Neuron (in vitro differentiated cells): ENCODE measurements around the gene PURB.
"Not testable (repeated sequence)": the region's sequence is repeated elsewhere in the genome, so short reads cannot be mapped to it uniquely, and the experiment has no call there.

Experiments used
- H2AFZ ChIP-seq: one replicate; pipeline ENCODE4 v1.6.1; 2013; ENCODE audit warnings: low read depth, mild to moderate bottlenecking, inconsistent platforms, low read length, moderate library complexity
- H3K27me3 ChIP-seq: one replicate; pipeline ENCODE4 v1.6.1; 2013; ENCODE audit warnings: low read length; ENCODE audit not compliant: insufficient read depth
- H3K36me3 ChIP-seq: one replicate; pipeline ENCODE4 v1.6.1; 2013; ENCODE audit warnings: low read length; ENCODE audit not compliant: insufficient read depth
- H3K4me1 ChIP-seq: one replicate; pipeline ENCODE4 v1.6.1; 2013; ENCODE audit warnings: low read length; ENCODE audit not compliant: insufficient read depth
- H3K4me3 ChIP-seq: 2 replicates; pipeline ENCODE4 v1.5.1; 2013; ENCODE audit warnings: mild to moderate bottlenecking, low read length, moderate library complexity
- H3K9me3 ChIP-seq: one replicate; pipeline ENCODE4 v1.6.1; 2013; ENCODE audit warnings: low read length

Gene PURB

GRCh38 chr7:44845451-44845850, 39.9 kb downstream of the PURB start:
- Histone ChIP-seq H3K4me3 (peak overlapping the region; percentile 97), H3K27me3 (no peaks in the 10 kb centered on the region), H2AFZ (no peak overlapping the region), H3K9me3 (no peaks in the 10 kb centered on the region), H3K36me3 (peaks cover 24% of the 10 kb centered on the region), H3K4me1 (peaks cover 17% of the 10 kb centered on the region)

GRCh38 chr7:44843440-44843839, 41.9 kb downstream of the PURB start:
- H3K36me3 ChIP-seq: peaks cover 40% of the 10 kb centered on the region
- H3K4me3 ChIP-seq, H3K9me3 ChIP-seq: not testable (repeated sequence)

GRCh38 chr7:44842675-44843074, 42.7 kb downstream of the PURB start:
- Histone ChIP-seq H3K36me3 (peaks cover 42% of the 10 kb centered on the region), H3K4me1 (peaks cover 11% of the 10 kb centered on the region)
- H3K9me3 ChIP-seq, H2AFZ ChIP-seq, H3K4me3 ChIP-seq, H3K27me3 ChIP-seq: not testable (repeated sequence)

More at GRCh38 chr7:44843440-44843839, 41.9 kb downstream of the PURB start:
- H3K4me1 ChIP-seq: peaks cover 11% of the 10 kb centered on the region
- not testable (repeated sequence) for H3K27me3 ChIP-seq, H2AFZ ChIP-seq

GRCh38 chr7:44838751-44839150, 46.6 kb downstream of the PURB start:
- no peaks in the 10 kb centered on the region for H3K27me3 ChIP-seq
- no peak overlapping the region for H2AFZ ChIP-seq
- peaks cover 75% of the 10 kb centered on the region for H3K36me3 ChIP-seq
- no peak overlapping the region for H3K4me3 ChIP-seq
- H3K4me1 ChIP-seq: no peaks in the 10 kb centered on the region
- H3K9me3 ChIP-seq: no peaks in the 10 kb centered on the region

GRCh38 chr7:44827567-44827966, 57.8 kb downstream of the PURB start:
- no peak overlapping the region for H3K4me3 ChIP-seq
- H2AFZ ChIP-seq: no peak overlapping the region
- no peaks in the 10 kb centered on the region for H3K27me3 ChIP-seq
- H3K36me3 ChIP-seq: peaks cover 69% of the 10 kb centered on the region
- no peaks in the 10 kb centered on the region for H3K9me3 ChIP-seq
- H3K4me1 ChIP-seq: no peaks in the 10 kb centered on the region
